ENCODE results near the gene MARCHF2. TPM values are rescaled to one million over a fixed set of nuclear protein-coding genes. Genes with fewer than 3 reads are reported as not detected.

The MARCHF2 gene, protein sequence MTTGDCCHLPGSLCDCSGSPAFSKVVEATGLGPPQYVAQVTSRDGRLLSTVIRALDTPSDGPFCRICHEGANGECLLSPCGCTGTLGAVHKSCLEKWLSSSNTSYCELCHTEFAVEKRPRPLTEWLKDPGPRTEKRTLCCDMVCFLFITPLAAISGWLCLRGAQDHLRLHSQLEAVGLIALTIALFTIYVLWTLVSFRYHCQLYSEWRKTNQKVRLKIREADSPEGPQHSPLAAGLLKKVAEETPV
- total RNA-seq: 34.5 and 47.1 TPM in 2 replicates

DNA sequence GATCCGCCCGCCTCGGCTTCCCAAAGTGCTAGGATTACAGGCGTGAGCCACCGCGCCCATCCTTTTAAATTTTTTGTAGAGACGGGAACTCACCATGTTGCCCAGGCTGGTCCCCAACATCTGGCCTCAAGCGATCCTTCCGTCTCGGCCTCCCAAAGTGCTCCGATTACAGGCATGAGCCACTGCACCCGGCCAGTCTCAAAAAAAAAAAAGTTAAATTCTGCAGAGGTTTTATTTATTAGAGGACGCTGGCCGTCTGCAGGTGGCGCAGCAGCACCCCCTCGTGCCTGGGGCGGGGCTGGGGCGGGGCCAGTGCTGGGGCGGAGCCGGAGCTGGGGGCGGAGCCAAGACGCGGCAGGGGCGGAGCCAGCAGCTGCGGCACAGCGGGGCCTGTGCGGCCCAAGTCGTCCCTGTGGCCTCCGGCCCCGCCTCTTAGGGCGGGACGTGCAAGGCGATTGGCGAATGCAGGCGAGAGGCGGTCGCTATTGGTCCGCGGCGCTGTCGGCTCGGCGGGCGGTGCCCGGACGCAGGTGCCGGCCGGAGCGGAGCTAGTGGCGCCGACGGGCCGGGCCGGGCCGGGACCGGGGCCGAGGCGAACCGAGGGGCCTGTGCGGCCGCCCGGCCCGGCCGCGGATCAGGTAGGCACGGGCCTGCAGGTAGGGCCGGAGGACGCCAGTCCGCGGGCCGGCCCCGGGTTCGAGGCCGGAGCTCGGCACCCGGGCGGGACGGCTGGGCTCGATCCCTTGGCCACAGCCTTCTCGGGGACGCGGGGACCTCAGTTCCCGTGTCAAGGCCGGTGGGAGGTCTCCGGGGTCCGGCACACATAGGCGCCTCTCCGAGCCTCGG lies at the start of gene MARCHF2:
Gene MARCHF2, plus strand, starts transcription at position 523 of the 846 bp plus-strand sequence. CDS start 8,536 bp downstream, outside the sequence.

DNA sequence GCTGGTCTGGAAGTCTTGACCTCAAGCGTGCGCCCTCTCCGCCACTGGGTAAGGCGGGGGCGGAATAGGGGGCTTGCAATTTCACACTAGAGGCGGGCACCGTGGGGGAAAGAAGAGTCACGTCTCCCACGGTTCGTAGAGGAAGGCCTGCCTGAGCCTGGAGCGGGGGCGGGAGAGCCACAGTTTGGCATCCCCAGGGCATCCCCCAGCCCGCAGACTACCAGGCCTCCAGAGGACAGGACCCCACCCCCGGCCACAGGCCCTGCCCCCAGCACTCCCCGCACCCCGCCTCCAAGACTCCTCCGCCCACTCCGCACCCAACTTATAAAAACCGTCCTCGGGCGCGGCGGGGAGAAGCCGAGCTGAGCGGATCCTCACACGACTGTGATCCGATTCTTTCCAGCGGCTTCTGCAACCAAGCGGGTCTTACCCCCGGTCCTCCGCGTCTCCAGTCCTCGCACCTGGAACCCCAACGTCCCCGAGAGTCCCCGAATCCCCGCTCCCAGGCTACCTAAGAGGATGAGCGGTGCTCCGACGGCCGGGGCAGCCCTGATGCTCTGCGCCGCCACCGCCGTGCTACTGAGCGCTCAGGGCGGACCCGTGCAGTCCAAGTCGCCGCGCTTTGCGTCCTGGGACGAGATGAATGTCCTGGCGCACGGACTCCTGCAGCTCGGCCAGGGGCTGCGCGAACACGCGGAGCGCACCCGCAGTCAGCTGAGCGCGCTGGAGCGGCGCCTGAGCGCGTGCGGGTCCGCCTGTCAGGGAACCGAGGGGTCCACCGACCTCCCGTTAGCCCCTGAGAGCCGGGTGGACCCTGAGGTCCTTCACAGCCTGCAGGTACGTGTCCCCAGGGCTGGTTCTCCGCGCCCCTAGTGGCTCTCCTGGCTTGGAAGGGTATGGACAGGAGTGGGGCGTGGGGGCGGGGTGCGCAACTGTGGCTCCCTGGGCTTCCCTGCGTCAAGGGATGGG lies 49.0 kb upstream of the MARCHF2 start, which contains the start of gene ANGPTL4:
Gene ANGPTL4, plus strand, starts transcription at position 353 of the 969 bp plus-strand sequence. Its CDS starts 167 bp downstream, at position 520.

DNA sequence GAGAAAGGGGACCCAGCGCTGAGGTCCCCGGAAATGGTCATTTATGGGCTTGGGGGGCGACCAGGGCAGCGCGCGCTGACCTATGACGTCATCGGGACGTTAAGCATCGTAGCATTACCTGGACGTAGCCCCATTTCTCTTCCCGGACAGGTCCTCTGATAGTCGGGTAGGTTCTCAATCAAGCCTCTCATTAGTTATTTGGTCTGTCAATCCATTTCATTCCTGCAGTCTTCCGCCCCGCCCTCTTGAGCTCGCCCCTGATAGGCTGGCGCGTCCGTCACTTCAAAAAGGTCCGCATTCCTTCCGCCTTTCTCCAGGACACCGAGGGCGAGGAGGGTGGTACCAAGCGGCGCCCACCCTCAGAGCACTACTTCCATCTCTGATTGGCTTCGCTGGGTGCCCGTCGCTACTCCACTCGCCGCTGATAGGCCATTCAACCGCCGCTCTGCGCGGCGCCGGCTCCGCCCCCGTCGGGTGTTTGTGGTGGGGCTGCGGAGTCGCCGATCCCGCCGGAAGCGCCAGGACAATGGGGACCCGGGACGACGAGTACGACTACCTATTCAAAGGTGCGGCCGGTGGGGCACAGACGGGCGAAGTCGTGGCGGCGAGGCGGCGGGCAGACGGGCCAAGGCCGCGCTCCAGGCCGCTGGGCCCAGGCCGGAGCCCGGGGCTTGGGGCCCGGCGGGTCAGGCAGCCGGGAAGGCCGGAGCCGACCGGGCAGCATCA lies 23.1 kb upstream of the MARCHF2 start, which contains the start of gene RAB11B:
Gene RAB11B, plus strand, starts transcription at position 470 of the 726 bp plus-strand sequence. Its CDS starts 57 bp downstream, at position 527.

DNA sequence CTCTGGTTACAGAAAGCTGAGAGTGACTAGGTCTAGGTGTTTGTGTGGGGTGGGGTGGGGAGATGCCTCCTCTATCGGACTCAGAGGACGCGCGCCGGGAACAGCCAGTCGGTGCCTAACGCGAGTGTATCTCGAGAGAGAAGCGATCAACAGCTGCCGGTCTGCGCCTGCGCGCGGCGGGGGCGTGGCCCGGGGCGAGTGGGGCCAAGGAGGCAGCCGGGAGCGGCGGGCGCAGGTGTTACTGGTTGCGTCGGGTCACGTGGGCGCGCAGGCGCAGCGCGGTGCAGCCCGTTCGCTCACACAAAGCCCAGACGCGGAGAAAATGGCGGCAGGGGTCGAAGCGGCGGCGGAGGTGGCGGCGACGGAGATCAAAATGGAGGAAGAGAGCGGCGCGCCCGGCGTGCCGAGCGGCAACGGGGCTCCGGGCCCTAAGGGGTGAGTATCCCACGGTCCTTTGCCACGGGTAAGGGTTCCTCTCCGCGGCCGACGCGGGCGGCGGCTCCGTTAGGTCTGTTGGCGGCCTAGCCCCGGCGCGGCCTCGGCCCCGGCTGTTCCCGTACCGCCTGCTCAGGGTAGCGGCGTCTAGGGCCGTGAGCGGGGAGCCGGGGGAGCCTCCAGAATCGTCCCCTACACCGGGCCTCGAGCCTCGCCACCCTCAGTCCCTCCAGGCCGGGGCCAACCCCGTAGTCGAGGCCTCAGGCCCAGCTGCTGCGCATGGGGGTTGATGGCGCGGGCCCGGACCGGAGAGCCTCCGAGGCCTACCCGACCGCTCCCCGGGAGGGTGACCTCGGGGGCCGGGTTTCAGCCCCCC lies 31.8 kb downstream of the MARCHF2 start, which contains the start of gene HNRNPM:
Gene HNRNPM, plus strand, starts transcription at position 299 of the 811 bp plus-strand sequence. Its CDS starts 24 bp downstream, at position 323.

Other genes with a start within 250 kb of the MARCHF2 start
- gene CERS4, start 203.9 kb upstream of the MARCHF2 start, total RNA-seq: 6.7 and 9.1 TPM in 2 replicates
- 87.0 and 92.6 TPM in 2 replicates for gene CD320, start 104.9 kb upstream of the MARCHF2 start, total RNA-seq
- gene NDUFA7, start 91.9 kb upstream of the MARCHF2 start, total RNA-seq: 51.6 and 59.5 TPM in 2 replicates
- 362 and 493 TPM in 2 replicates for gene RPS28, start 91.8 kb upstream of the MARCHF2 start, total RNA-seq
- 0.15 and 0.17 TPM in 2 replicates for gene KANK3, start 70.0 kb upstream of the MARCHF2 start, total RNA-seq
- 0.17 and 0.59 TPM in 2 replicates for gene ANGPTL4, start 49.1 kb upstream of the MARCHF2 start, total RNA-seq
- gene RAB11B, start 22.9 kb upstream of the MARCHF2 start, total RNA-seq: 8.9 and 12.9 TPM in 2 replicates
- 69.4 and 83.1 TPM in 2 replicates for gene HNRNPM, start 31.7 kb downstream of the MARCHF2 start, total RNA-seq
- gene PRAM1, start 89.3 kb downstream of the MARCHF2 start, total RNA-seq: not detected in 2 replicates
- 3.5 and 3.7 TPM in 2 replicates for gene ZNF414, start 100.9 kb downstream of the MARCHF2 start, total RNA-seq
- 0.15 and 1.0 TPM in 2 replicates for gene MYO1F, start 164.1 kb downstream of the MARCHF2 start, total RNA-seq
- 3.0 and 3.7 TPM in 2 replicates for gene ADAMTS10, start 197.4 kb downstream of the MARCHF2 start, total RNA-seq
- gene NFILZ, start 217.3 kb downstream of the MARCHF2 start, total RNA-seq: not detected in 2 replicates